Gastroesophageal sphincter (tissue), 3 donors: ENCODE results near the gene DLL1.

Experiments
- CTCF ChIP-seq, 4 experiments: fragments of 200-600 bp in 2 of 4; fragments of 450-650 bp in 2 of 4; sonication (generic) in 1 of 4; IDR thresholded peaks; one replicate each; pipeline ENCODE4 v1.5.1; 2017 to 2019; ENCODE audit warnings: antibody characterized with exemption in 4 of 4, mild to moderate bottlenecking in 2 of 4, moderate library complexity in 2 of 4
- EP300 ChIP-seq: sonication (generic); formaldehyde crosslinking; IDR thresholded peaks from one replicate; pipeline ENCODE4 v1.6.1; 2017; ENCODE audit warnings: antibody characterized with exemption, mild to moderate bottlenecking
- POLR2A ChIP-seq, 2 donors: fragments of 450-650 bp; IDR thresholded peaks; one replicate each; pipeline ENCODE4 v1.6.1; 2017; ENCODE audit warnings: antibody characterized with exemption in 2 of 2, mild to moderate bottlenecking in 2 of 2, moderate library complexity in 1 of 2
- POLR2AphosphoS5 ChIP-seq: sonication (generic); formaldehyde crosslinking; IDR thresholded peaks from one replicate; pipeline ENCODE4 v1.6.1; 2017; ENCODE audit warnings: antibody characterized with exemption

- TF ChIP-seq CTCF (IDR thresholded peaks at IDR 0.05) (peak in 1 of 4 experiments; percentile 10), POLR2A (IDR thresholded peaks at IDR 0.05) (peak; percentile 81 to 92), POLR2AphosphoS5 (peak; percentile 92), EP300 (no peak)
Measured at GRCh38 chr6:170306324-170307079, 15.6 kb upstream of the DLL1 start, which contains the start of gene FAM120B.
